ENCODE measurements around the gene NSUN4. TPM values are rescaled to one million over a fixed set of nuclear protein-coding genes. Genes with fewer than 3 reads are reported as not detected.
"Not testable (repeated sequence)": the region's sequence is repeated elsewhere in the genome, so short reads cannot be mapped to it uniquely, and the experiment has no call there.

NSUN4 gene
- total RNA-seq, 8 experiments from 2014 or later = 14.5 to 22.4 (median 16.2) TPM

DNA sequence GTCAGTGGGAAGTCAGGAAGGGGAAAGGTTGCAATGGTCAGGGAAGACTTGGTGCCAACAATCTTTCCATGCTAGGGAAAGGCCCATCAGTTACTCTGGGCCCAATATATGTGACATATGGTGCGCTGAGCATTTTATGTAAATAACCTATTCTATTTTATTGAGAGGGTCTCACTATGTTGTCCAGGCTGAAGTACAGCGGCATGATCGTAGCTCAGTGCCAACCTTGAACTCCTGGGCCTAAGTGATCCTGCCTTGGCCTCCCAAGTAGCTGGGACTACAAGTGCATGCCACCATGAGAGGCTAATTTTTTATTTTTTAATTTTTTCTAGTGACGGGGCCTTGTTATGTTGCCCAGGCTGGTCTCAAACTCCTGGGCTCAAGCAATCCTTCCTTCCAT, 30.3 kb upstream of the NSUN4 start:
- in situ Hi-C loops (cut with MboI; ENCODE audit: low pct_unique_long_range_greater_than_20kb in 2 of 9, low sequenced_read_pairs in 9 of 9, unreplicated experiment in 9 of 9) = no loop called here
- no peak overlapping the region for H3K4me3 ChIP-seq
- no peak overlapping the region for H3K27ac ChIP-seq
- 89 to 100% (median 100%) methylated on average over 1 to 4 of the region's 4 CpGs; no CpG with 5 or more reads in 3 of the 10 experiments for WGBS, 10 experiments
- H3K4me1 ChIP-seq (replicated peaks in 1 of 2) = peaks cover under 1 to 5% of the 10 kb centered on the region in 2 donors
- no peak for ATAC-seq (replicated peaks in 6 of 8)

GRCh38 chr1:46315669-46316403, 24.8 kb upstream of the NSUN4 start:
- H3K4me1 ChIP-seq (replicated peaks in 1 of 2) = peaks cover 3 to 8% of the 10 kb centered on the region in 2 donors
- H3K27ac ChIP-seq = no peak overlapping the region
- in situ Hi-C loops (cut with MboI; ENCODE audit: low pct_unique_long_range_greater_than_20kb in 2 of 9, low sequenced_read_pairs in 9 of 9, unreplicated experiment in 9 of 9) = no loop called here
- ATAC-seq (replicated peaks in 6 of 8) = peak in 3 of 8 experiments; percentile 71 to 95 (median 93)
- H3K4me3 ChIP-seq = no peak overlapping the region
- WGBS, 10 experiments = 42 to 100% (median 92%) methylated on average over 1 to 3 of the region's 3 CpGs

DNA sequence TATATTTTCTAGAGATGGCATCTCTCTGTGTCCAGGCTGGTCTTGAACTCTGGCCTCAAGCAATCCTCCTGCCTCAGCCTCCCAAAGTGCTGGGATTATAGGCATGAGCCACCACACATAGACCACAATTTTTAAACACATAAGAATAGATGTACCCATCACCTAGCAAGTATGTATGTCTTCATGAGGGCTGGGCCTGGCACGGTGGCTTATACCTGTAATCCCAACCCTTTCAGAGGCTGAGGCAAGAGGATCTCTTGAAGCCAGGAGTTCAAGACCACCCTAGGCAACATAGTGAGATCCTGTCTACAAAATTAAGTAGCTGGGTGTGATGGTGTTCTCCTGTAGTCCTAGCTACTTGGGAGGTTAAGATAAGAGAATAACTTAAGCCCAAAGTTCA, 23.3 kb upstream of the NSUN4 start:
- in situ Hi-C loops (cut with MboI; ENCODE audit: low pct_unique_long_range_greater_than_20kb in 2 of 9, low sequenced_read_pairs in 9 of 9, unreplicated experiment in 9 of 9) = no loop called here
- ATAC-seq (replicated peaks in 6 of 8) = no peak
- H3K27ac ChIP-seq = no peak overlapping the region
- WGBS, 10 experiments = 71 to 100% (median 90%) methylated on average over 1 of the region's 1 CpG; no CpG with 5 or more reads in 5 of the 10 experiments
- H3K4me1 ChIP-seq (replicated peaks in 1 of 2) = peaks cover 8% of the 10 kb centered on the region in 2 donors
- H3K4me3 ChIP-seq = no peak overlapping the region

GRCh38 chr1:46319301-46319700, 21.3 kb upstream of the NSUN4 start:
- H3K4me1 ChIP-seq (replicated peaks in 1 of 2); ATAC-seq (replicated peaks in 6 of 8); in situ Hi-C loops (cut with MboI; ENCODE audit: low pct_unique_long_range_greater_than_20kb in 2 of 9, low sequenced_read_pairs in 9 of 9, unreplicated experiment in 9 of 9); H3K4me3 ChIP-seq; H3K27ac ChIP-seq: not testable (repeated sequence)
- WGBS, 10 experiments = 76 to 100% (median 94%) methylated on average over 2 to 6 of the region's 6 CpGs; no CpG with 5 or more reads in 5 of the 10 experiments

DNA sequence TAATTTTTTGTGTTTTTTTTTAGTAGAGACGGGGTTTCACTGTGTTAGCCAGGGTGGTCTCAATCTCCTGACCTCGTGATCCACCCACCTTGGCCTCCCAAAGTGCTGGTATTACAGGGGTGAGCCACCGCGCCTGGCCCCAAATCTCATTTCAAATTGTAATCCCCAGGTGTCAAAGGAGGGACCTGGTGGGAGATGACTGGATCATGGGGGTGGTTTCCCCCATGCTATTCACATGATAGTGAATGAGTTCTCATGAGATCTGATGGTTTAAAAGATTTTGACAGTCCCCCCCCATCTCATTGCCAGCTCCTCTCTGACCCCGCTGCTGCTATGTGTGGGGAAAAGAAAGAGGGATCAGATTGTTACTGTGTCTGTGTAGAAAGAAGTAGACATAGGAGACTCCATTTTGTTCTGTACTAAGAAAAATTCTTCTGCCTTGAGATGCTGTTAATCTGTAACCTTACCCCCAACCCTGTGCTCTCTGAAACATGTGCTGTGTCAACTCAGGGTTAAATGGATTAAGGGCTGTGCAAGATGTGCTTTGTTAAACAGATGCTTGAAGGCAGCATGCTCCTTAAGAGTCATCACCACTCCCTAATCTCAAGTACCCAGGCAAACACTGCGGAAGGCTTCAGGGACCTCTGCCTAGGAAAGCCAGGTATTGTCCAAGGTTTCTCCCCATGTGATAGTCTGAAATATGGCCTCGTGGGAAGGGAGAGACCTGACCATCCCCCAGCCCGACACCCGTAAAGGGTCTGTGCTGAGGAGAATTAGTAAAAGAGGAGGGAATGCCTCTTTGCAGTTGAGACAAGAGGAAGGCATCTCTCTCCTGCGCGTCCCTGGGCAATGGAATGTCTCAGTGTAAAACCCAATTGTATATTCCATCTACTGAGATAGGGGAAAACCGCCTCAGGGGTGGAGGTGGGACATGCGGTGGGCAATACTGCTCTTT, 20.4 kb upstream of the NSUN4 start:
- 67 to 92% (median 83%) methylated on average over 1 to 10 of the region's 13 CpGs; no CpG with 5 or more reads in 7 of the 10 experiments for WGBS, 10 experiments
- H3K4me1 ChIP-seq (replicated peaks in 1 of 2); ATAC-seq (replicated peaks in 6 of 8); H3K4me3 ChIP-seq; in situ Hi-C loops (cut with MboI; ENCODE audit: low pct_unique_long_range_greater_than_20kb in 2 of 9, low sequenced_read_pairs in 9 of 9, unreplicated experiment in 9 of 9): not testable (repeated sequence)
- peak overlapping the region; percentile 44 to 47 for H3K27ac ChIP-seq

DNA sequence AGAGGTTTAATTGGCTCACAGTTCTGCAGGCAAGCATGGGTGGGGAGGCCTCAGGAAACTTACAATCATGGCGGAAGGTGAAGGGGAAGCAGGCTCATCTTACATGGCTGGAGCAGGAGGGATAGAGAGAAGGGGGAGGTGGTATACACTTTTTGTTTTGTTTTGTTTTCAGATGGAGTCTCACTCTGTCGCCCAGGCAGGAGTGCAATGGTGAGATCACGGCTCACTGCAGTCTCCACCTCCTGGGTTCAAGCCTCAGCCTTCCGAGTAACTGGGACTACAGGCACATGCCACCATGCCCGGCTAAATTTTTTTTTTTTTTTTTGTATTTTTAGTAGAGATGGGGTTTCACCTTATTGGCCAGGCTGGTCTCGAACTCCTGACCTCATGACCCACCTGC, 18.4 kb upstream of the NSUN4 start:
- H3K4me1 ChIP-seq (replicated peaks in 1 of 2); H3K27ac ChIP-seq; in situ Hi-C loops (cut with MboI; ENCODE audit: low pct_unique_long_range_greater_than_20kb in 2 of 9, low sequenced_read_pairs in 9 of 9, unreplicated experiment in 9 of 9); H3K4me3 ChIP-seq; ATAC-seq (replicated peaks in 6 of 8): not testable (repeated sequence)
- WGBS, 10 experiments = 87 to 100% (median 99%) methylated on average over 1 to 6 of the region's 6 CpGs; no CpG with 5 or more reads in 2 of the 10 experiments

DNA sequence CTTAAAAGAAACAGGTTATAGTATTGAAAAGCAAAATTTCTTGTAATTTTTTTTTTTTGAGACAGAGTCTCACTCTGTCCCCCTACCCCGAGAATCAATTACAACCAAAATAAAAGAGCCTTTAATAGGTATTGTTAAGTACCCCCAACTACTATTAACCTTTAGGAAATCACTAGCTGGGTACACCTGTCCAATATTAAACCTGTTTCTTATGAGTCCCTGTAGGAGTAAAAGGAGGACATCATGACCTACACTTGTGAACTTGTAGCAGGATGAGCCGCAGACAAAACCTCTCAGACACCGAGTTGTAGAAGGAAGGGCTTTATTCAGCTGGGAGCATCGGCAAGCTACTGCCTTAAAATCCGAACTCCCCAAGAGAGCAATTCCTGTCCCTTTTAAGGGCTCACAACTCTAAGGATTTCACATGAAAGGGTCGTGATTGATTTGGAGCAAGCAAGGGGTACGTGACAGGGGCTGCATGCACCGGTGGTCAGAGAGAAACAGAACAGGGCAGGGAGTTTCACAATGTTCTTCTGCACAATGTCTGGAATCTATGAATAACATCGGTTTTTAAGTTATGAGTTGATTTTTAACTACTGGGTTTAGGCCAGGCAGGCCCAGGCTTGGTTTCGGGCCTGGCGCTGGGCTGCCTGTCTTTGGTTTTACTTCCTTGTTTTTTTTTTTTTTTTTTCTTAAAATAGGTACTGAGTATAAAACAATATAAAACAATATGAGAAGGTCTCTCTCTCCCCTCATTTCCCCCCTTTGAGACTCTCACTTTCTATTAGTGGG, 15.1 kb upstream of the NSUN4 start:
- whole genome bisulfite sequencing, 10 experiments = 80 to 100% (median 93%) methylated on average over 1 to 9 of the region's 11 CpGs; no CpG with 5 or more reads in 2 of the 10 experiments
- H3K4me3 ChIP-seq; H3K27ac ChIP-seq; ATAC-seq (replicated peaks in 6 of 8); H3K4me1 ChIP-seq (replicated peaks in 1 of 2); in situ Hi-C loops (cut with MboI; ENCODE audit: low pct_unique_long_range_greater_than_20kb in 2 of 9, low sequenced_read_pairs in 9 of 9, unreplicated experiment in 9 of 9): not testable (repeated sequence)

GRCh38 chr1:46328182-46328581, 12.4 kb upstream of the NSUN4 start:
- 40 to 100% (median 90%) methylated on average over 1 to 7 of the region's 7 CpGs; no CpG with 5 or more reads in 1 of the 10 experiments for WGBS, 10 experiments
- ATAC-seq (replicated peaks in 6 of 8); in situ Hi-C loops (cut with MboI; ENCODE audit: low pct_unique_long_range_greater_than_20kb in 2 of 9, low sequenced_read_pairs in 9 of 9, unreplicated experiment in 9 of 9); H3K4me3 ChIP-seq; H3K4me1 ChIP-seq (replicated peaks in 1 of 2); H3K27ac ChIP-seq: not testable (repeated sequence)

DNA sequence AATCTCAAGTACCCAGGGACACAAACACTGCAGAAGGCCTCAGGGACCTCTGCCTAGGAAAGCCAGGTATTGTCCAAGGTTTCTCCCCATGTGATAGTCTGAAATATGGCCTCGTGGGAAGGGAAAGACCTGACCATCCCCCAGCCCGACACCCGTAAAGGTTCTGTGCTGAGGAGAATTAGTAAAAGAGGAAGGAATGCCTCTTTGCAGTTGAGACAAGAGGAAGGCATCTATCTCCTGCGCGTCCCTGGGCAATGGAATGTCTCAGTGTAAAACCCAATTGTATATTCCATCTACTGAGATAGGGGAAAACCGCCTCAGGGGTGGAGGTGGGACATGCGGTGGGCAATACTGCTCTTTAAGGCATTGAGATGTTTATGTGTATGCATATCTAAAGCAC, 10.8 kb upstream of the NSUN4 start:
- H3K4me1 ChIP-seq (replicated peaks in 1 of 2); in situ Hi-C loops (cut with MboI; ENCODE audit: low pct_unique_long_range_greater_than_20kb in 2 of 9, low sequenced_read_pairs in 9 of 9, unreplicated experiment in 9 of 9); H3K27ac ChIP-seq; ATAC-seq (replicated peaks in 6 of 8); H3K4me3 ChIP-seq: not testable (repeated sequence)
- WGBS, 10 experiments = 70 to 100% (median 88%) methylated on average over 1 to 4 of the region's 7 CpGs; no CpG with 5 or more reads in 6 of the 10 experiments

DNA sequence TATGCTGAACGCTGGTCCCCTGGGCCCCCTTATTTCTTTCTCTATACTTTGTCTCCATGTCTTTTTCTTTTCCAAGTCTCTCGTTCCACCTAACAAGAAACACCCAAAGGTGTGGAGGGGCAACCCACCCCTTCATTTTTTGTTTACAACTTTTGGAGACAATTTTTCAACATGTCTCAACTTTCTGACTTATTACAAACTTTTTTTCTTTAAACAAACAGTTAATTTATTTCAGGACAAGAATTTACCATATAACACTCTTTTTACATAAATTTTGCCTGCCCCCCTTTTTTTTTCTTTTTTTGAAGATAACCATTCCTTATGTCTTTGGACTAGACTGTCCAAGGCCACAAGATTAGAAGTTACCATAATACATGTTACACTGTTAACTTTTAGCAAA, 10.2 kb upstream of the NSUN4 start:
- H3K4me1 ChIP-seq (replicated peaks in 1 of 2); H3K27ac ChIP-seq; H3K4me3 ChIP-seq; in situ Hi-C loops (cut with MboI; ENCODE audit: low pct_unique_long_range_greater_than_20kb in 2 of 9, low sequenced_read_pairs in 9 of 9, unreplicated experiment in 9 of 9); ATAC-seq (replicated peaks in 6 of 8): not testable (repeated sequence)
- WGBS, 10 experiments = 55 to 100% (median 91%) methylated on average over 1 to 2 of the region's 2 CpGs

GRCh38 chr1:46331786-46332540, 8.6 kb upstream of the NSUN4 start:
- H3K4me1 ChIP-seq (replicated peaks in 1 of 2); in situ Hi-C loops (cut with MboI; ENCODE audit: low pct_unique_long_range_greater_than_20kb in 2 of 9, low sequenced_read_pairs in 9 of 9, unreplicated experiment in 9 of 9); H3K27ac ChIP-seq; H3K4me3 ChIP-seq: not testable (repeated sequence)
- peak in 4 of 8 experiments; percentile 32 to 90 (median 66) for ATAC-seq (replicated peaks in 6 of 8)
- WGBS, 10 experiments = 57 to 95% (median 63%) methylated on average over 1 to 21 of the region's 24 CpGs

All from motor neuron (in vitro differentiated cells).